Measurements from ENCODE around the gene RNF103. TPM values are rescaled to one million over a fixed set of nuclear protein-coding genes. Genes with fewer than 3 reads are reported as not detected.

Gene RNF103
- total RNA-seq, 1 donor from 2014 or later, result 23.3 TPM

DNA sequence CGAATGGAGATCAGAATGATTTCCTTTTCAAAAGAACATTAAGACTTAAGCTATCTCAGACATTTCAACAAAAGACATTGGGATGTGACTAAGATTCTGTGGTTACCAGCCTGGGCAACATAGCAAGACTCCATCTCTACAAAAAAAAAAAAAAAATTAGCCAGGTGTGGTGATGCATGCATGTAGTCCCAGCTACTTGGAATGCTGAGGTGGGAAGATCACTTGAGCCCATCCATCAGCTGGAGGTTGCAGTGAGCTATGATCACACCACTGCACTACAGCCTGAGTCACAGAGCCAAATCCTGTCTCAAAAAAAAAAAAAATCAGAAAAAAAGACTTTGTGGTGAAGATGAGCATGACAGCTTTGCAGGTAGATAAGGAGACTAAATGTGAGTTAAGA lies 12.8 kb downstream of the RNF103 start:
- H3K27ac ChIP-seq, result no peak overlapping the region
- H3K4me1 ChIP-seq, result no peaks in the 10 kb centered on the region
- TF ChIP-seq POLR2A (IDR thresholded peaks at IDR 0.05), result no peak
- DNase-seq (ENCODE audit: extremely low spot score in 2 of 2), result no peak
- H3K4me3 ChIP-seq, result no peak overlapping the region
- no peaks in the 10 kb centered on the region for H3K9me3 ChIP-seq
- H3K36me3 ChIP-seq, result peaks cover 0 to 33% of the 10 kb centered on the region in 2 donors
- no peaks in the 10 kb centered on the region for H3K27me3 ChIP-seq
- intact Hi-C loops (cut with DNase I), result no loop called here

- Histone ChIP-seq H3K27ac (no peak overlapping the region), H3K4me3 (no peak overlapping the region), H3K9me3 (no peaks in the 10 kb centered on the region), H3K4me1 (no peaks in the 10 kb centered on the region), H3K36me3 (peaks cover 0 to 44% of the 10 kb centered on the region in 2 donors), H3K27me3 (no peaks in the 10 kb centered on the region)
- no peak for DNase-seq (ENCODE audit: extremely low spot score in 2 of 2)
- intact Hi-C loops (cut with DNase I), result no loop called here
- TF ChIP-seq POLR2A (IDR thresholded peaks at IDR 0.05), result no peak
- no peak for TF ChIP-seq POLR2AphosphoS5 (IDR thresholded peaks at IDR 0.05; ENCODE audit: insufficient read depth in 1 of 2, low read depth in 1 of 2)
- TF ChIP-seq, protein P1, sequence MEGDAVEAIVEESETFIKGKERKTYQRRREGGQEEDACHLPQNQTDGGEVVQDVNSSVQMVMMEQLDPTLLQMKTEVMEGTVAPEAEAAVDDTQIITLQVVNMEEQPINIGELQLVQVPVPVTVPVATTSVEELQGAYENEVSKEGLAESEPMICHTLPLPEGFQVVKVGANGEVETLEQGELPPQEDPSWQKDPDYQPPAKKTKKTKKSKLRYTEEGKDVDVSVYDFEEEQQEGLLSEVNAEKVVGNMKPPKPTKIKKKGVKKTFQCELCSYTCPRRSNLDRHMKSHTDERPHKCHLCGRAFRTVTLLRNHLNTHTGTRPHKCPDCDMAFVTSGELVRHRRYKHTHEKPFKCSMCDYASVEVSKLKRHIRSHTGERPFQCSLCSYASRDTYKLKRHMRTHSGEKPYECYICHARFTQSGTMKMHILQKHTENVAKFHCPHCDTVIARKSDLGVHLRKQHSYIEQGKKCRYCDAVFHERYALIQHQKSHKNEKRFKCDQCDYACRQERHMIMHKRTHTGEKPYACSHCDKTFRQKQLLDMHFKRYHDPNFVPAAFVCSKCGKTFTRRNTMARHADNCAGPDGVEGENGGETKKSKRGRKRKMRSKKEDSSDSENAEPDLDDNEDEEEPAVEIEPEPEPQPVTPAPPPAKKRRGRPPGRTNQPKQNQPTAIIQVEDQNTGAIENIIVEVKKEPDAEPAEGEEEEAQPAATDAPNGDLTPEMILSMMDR (IDR thresholded peaks at IDR 0.05), result no peak
Measured at GRCh38 chr2:86608832-86609410, 14.7 kb downstream of the RNF103 start.

DNA sequence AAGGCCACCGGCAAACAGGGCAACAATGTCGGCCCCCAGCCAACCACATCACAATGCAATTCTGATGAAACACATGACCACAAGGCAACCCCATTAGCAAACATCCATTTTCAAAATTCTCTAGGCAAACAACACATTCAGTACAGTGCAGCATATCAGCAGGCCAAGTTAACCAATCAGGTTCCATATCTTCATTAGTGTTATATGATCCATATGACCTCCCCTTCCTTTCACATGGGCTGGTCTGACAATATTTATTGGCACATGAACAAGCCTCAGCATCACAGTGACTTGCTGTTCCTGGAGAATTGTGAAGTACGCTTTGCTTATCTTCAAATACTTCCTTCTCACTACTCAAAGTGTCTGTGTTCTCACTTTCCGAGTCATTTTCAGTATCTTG lies 19.8 kb downstream of the RNF103 start:
- no peak for DNase-seq (ENCODE audit: extremely low spot score in 2 of 2)
- TF ChIP-seq, protein P1 (IDR thresholded peaks at IDR 0.05), result no peak
- TF ChIP-seq POLR2A (IDR thresholded peaks at IDR 0.05), result no peak
- no peak for TF ChIP-seq POLR2AphosphoS5 (IDR thresholded peaks at IDR 0.05; ENCODE audit: insufficient read depth in 1 of 2, low read depth in 1 of 2)
- no peaks in the 10 kb centered on the region for H3K9me3 ChIP-seq
- H3K36me3 ChIP-seq, result peaks cover 0 to 24% of the 10 kb centered on the region in 2 donors
- no peak overlapping the region for H3K27ac ChIP-seq
- no peaks in the 10 kb centered on the region for H3K4me1 ChIP-seq
- no peaks in the 10 kb centered on the region for H3K27me3 ChIP-seq
- intact Hi-C loops (cut with DNase I), result no loop called here
- no peak overlapping the region for H3K4me3 ChIP-seq

- Histone ChIP-seq H3K36me3 (peaks cover 0 to 2% of the 10 kb centered on the region in 2 donors), H3K9me3 (no peaks in the 10 kb centered on the region), H3K4me3 (no peak overlapping the region), H3K4me1 (no peaks in the 10 kb centered on the region), H3K27ac (no peak overlapping the region), H3K27me3 (no peaks in the 10 kb centered on the region)
- TF ChIP-seq POLR2A (IDR thresholded peaks at IDR 0.05), result no peak
- TF ChIP-seq, protein P1 (IDR thresholded peaks at IDR 0.05), result no peak
- TF ChIP-seq POLR2AphosphoS5 (IDR thresholded peaks at IDR 0.05; ENCODE audit: insufficient read depth in 1 of 2, low read depth in 1 of 2), result no peak
- DNase-seq (ENCODE audit: extremely low spot score in 2 of 2), result no peak
- intact Hi-C loops (cut with DNase I), result loop anchor here (5.0 kb wide), 1 partner anchor 962 kb away; no protein-coding TSS in a partner anchor
Measured at GRCh38 chr2:86598966-86599365, 24.7 kb downstream of the RNF103 start.

GRCh38 chr2:86596118-86596517 lies 27.5 kb downstream of the RNF103 start:
- H3K36me3 ChIP-seq, result no peaks in the 10 kb centered on the region
- H3K9me3 ChIP-seq, result no peaks in the 10 kb centered on the region
- intact Hi-C loops (cut with DNase I), result loop anchor here (5.0 kb wide), 1 partner anchor 959 kb away; no protein-coding TSS in a partner anchor
- no peak overlapping the region for H3K4me3 ChIP-seq
- H3K4me1 ChIP-seq, result no peaks in the 10 kb centered on the region
- no peak overlapping the region for H3K27ac ChIP-seq
- TF ChIP-seq POLR2AphosphoS5 (IDR thresholded peaks at IDR 0.05; ENCODE audit: insufficient read depth in 1 of 2, low read depth in 1 of 2) (no peak), POLR2A (IDR thresholded peaks at IDR 0.05) (no peak)
- TF ChIP-seq, protein P1 (IDR thresholded peaks at IDR 0.05), result no peak
- no peaks in the 10 kb centered on the region for H3K27me3 ChIP-seq
- no peak for DNase-seq (ENCODE audit: extremely low spot score in 2 of 2)

Measured in vagina (tissue), 2 donors.